Lung (tissue), 12 donors: Measurements from ENCODE around the gene RNF144A. TPM values are rescaled to one million over a fixed set of nuclear protein-coding genes. Genes with fewer than 3 reads are reported as not detected.

Source experiments
- ATAC-seq: fragments of 200-7000 bp; cut with Tn5 transposase; one replicate; pipeline ENCODE4 v1.9.1; 2020; ENCODE audit warnings: moderate number of reproducible peaks; ENCODE audit not compliant: insufficient read depth, low FRiP score
- DNase-seq, 3 donors: peaks; one replicate each; pipeline ENCODE4 v3.0.0-alpha.2; 2013 to 2017
- H3K27ac ChIP-seq, 2 donors: one replicate each; pipeline ENCODE4 v1.5.1; 2013; ENCODE audit warnings: mild to moderate bottlenecking in 2 of 2, moderate library complexity in 2 of 2, control low read depth in 1 of 2, inconsistent platforms in 1 of 2, low read depth in 1 of 2, low read length in 1 of 2
- H3K27me3 ChIP-seq, 3 donors: one replicate each; pipeline ENCODE4 v1.5.1; 2013; ENCODE audit warnings: low read length in 2 of 3; ENCODE audit not compliant: control insufficient read depth in 3 of 3, insufficient read depth in 3 of 3
- H3K36me3 ChIP-seq, 4 donors: one replicate each; pipeline ENCODE4 v1.5.1; 2013; ENCODE audit warnings: low read length in 4 of 4, mild to moderate bottlenecking in 1 of 4, moderate library complexity in 1 of 4; ENCODE audit not compliant: control insufficient read depth in 4 of 4, insufficient read depth in 4 of 4
- H3K4me1 ChIP-seq, 5 donors: one replicate each; pipeline ENCODE4 v1.5.1; 2013; ENCODE audit warnings: low read length in 5 of 5, mild to moderate bottlenecking in 2 of 5, moderate library complexity in 1 of 5; ENCODE audit not compliant: control insufficient read depth in 5 of 5, insufficient read depth in 5 of 5
- H3K4me3 ChIP-seq: one replicate; pipeline ENCODE4 v1.5.1; 2013; ENCODE audit warnings: mild to moderate bottlenecking, control low read depth, moderate library complexity
- H3K9ac ChIP-seq, 2 donors: one replicate each; pipeline ENCODE4 v1.5.1; 2013; ENCODE audit warnings: low read length in 2 of 2, control low read depth in 1 of 2; ENCODE audit not compliant: insufficient read depth in 1 of 2
- H3K9me3 ChIP-seq, 4 donors: one replicate each; pipeline ENCODE4 v1.5.1; 2013; ENCODE audit warnings: low read length in 3 of 4, mild to moderate bottlenecking in 1 of 4, moderate library complexity in 1 of 4; ENCODE audit not compliant: control insufficient read depth in 4 of 4, insufficient read depth in 3 of 4
- WGBS, 2 donors: extraction: QIAGEN DNeasy Blood & Tissue Kit; methylation state at CpG; one replicate each; pipeline ENCODE4 v1.1.7; 2013; 5-methylcytosine and 5-hydroxymethylcytosine counted together
- polyA plus RNA-seq, 2 donors: library from polyadenylated mRNA; stranded (reverse); fragments of 200-250 nt; gene quantifications; one replicate each; pipeline ENCODE4 v1.2.1, GENCODE V29; 2013
- total RNA-seq, 2 donors: library from RNA; depleted of rRNA in 1 of 2; stranded (reverse); fragments of >200 nt in 1 of 2; gene quantifications; one replicate each; pipeline ENCODE4 v1.2.1, GENCODE V29; 2014 to 2021
- TF ChIP-seq, protein P1 (sequence below): IDR thresholded peaks from 2 replicates; pipeline ENCODE4 v1.5.1; 2012; ENCODE audit warnings: mild to moderate bottlenecking; ENCODE audit errors: control extremely low read depth, extremely low read depth
- donor health status: control.
- donor health status: control.
- donor health status: Bipolar disorder and iron deficiency.
- donor health status: healthy.
- donor health status: DM: yes; HTN: yes; CAD: no.

RNF144A gene
- total and polyA plus RNA-seq, 4 donors, result 2.7 to 25.3 (median 5.8) TPM

DNA sequence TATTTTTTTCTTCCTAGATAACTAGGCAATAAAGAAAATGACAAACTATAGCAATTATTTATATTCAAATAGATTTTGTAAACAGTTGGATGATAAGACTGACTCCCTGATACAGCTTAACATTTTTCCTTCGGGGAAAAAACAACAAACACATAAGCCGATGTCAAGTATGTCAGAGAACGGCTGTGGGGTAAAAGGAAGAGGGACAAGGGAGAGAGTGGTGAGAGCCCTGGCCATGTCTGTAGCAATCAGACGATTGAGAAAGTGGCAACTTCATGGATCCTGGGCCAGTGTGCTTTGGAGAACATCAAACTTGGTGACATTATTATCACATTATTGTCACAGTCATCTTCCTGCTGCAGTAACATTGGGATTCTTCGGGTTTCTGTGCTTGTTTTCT lies 65.2 kb downstream of the RNF144A start:
- peak overlapping the region in 1 of 2 donors; percentile 12 for H3K9ac ChIP-seq
- peaks cover 14 to 36% (median 16%) of the 10 kb centered on the region in 5 donors for H3K4me1 ChIP-seq
- DNase-seq (peak in 2 of 3 donors; percentile 54 to 56), ATAC-seq (no peak)
- 25 to 55% methylated on average over 5 of the region's 5 CpGs for WGBS, 2 donors
- no peak overlapping the region for H3K27ac ChIP-seq
- H3K9me3 ChIP-seq, result peaks cover 0 to 1% (median 0%) of the 10 kb centered on the region in 4 donors
- TF ChIP-seq, protein P1, sequence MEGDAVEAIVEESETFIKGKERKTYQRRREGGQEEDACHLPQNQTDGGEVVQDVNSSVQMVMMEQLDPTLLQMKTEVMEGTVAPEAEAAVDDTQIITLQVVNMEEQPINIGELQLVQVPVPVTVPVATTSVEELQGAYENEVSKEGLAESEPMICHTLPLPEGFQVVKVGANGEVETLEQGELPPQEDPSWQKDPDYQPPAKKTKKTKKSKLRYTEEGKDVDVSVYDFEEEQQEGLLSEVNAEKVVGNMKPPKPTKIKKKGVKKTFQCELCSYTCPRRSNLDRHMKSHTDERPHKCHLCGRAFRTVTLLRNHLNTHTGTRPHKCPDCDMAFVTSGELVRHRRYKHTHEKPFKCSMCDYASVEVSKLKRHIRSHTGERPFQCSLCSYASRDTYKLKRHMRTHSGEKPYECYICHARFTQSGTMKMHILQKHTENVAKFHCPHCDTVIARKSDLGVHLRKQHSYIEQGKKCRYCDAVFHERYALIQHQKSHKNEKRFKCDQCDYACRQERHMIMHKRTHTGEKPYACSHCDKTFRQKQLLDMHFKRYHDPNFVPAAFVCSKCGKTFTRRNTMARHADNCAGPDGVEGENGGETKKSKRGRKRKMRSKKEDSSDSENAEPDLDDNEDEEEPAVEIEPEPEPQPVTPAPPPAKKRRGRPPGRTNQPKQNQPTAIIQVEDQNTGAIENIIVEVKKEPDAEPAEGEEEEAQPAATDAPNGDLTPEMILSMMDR, result no peak
- H3K36me3 ChIP-seq, result peaks cover 0 to 2% (median 0%) of the 10 kb centered on the region in 4 donors
- H3K4me3 ChIP-seq, result no peak overlapping the region
- H3K27me3 ChIP-seq, result no peaks in the 10 kb centered on the region

- Histone ChIP-seq H3K4me3 (no peak overlapping the region), H3K36me3 (peaks cover 0 to 2% (median 0%) of the 10 kb centered on the region in 4 donors), H3K27ac (peak overlapping the region in 1 of 2 donors; percentile 10), H3K4me1 (peaks cover 13 to 33% (median 15%) of the 10 kb centered on the region in 5 donors), H3K27me3 (no peaks in the 10 kb centered on the region), H3K9ac (peak overlapping the region in 1 of 2 donors; percentile 12), H3K9me3 (peaks cover 0 to 1% (median 0%) of the 10 kb centered on the region in 4 donors)
- TF ChIP-seq, protein P1, result no peak
- no peak for ATAC-seq
- 63 to 65% methylated on average over 6 of the region's 6 CpGs for WGBS, 2 donors
- peak in 1 of 3 donors; percentile 24 for DNase-seq
These were observed 65.8 kb downstream of the RNF144A start for GRCh38 chr2:6982934-6983589.

GRCh38 chr2:6986301-6986911 lies 69.2 kb downstream of the RNF144A start:
- 19 to 31% methylated on average over 3 of the region's 3 CpGs for WGBS, 2 donors
- Histone ChIP-seq H3K9ac (no peak overlapping the region), H3K4me3 (no peak overlapping the region), H3K27me3 (no peaks in the 10 kb centered on the region), H3K4me1 (peaks cover 11 to 33% (median 15%) of the 10 kb centered on the region in 5 donors), H3K27ac (no peak overlapping the region), H3K9me3 (peaks cover 0 to 6% (median 0%) of the 10 kb centered on the region in 4 donors), H3K36me3 (peaks cover 0 to 2% (median 1%) of the 10 kb centered on the region in 4 donors)
- DNase-seq (peak; percentile 51 to 71 (median 58)), ATAC-seq (no peak)
- TF ChIP-seq, protein P1, result no peak
